Measurements from ENCODE around the gene POLDIP3. TPM values are rescaled to one million over a fixed set of nuclear protein-coding genes. Genes with fewer than 3 reads are reported as not detected.

The POLDIP3 gene
- total RNA-seq, 1 donor from 2014 or later, result 77.5 TPM

DNA sequence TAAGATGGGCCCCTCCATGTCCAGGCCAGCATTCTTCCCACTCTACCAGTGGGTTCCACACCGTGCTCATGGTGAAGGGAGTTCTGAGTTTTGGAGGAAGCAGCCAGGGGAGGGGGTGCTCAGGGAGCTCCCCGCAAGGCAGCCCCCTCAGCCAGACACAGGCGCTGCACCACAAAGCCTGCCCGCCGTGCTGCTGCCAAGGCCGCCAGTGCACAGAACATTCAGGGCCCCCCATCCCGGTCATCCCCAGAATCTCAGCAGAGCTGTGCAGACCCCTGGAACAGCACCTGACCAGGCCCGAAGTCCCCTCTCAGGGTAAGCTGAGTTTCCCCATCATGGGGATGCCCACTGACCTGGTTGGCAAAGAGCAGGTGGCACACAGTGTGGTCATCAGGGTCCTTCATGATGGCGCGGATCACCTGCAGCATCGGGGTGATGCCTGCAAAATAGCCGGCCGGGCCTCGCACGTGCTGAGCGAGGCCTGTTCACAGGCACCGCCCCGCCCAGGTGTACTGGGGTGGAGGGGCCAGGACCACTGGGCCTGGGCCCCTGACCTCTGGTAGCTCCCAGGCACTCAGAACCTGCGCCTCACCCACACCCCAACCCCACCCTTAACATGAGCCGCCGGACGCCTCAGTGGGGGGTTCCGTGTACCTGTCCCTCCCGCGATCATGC, 12.4 kb upstream of the POLDIP3 start:
- Mint-ChIP-seq H3K9me3 (no peaks in the 10 kb centered on the region), H3K4me3 (no peak overlapping the region), H3K27me3 (no peaks in the 10 kb centered on the region), H3K36me3 (ENCODE audit: low read depth) (peaks cover 60% of the 10 kb centered on the region), H3K27ac (no peak overlapping the region), H3K4me1 (peaks cover 21% of the 10 kb centered on the region)
- intact Hi-C loops (cut with micrococcal nuclease), result no loop called here
- TF ChIP-seq CTCF (IDR thresholded peaks at IDR 0.05), result no peak
- ChIA-PET POLR2A (interaction anchor here (0.5 to 1.8 kb wide), 4 partner anchors 10 to 1152 kb away, joined by 3 to 8 read pairs (median 4); no protein-coding TSS in a partner anchor), CTCF (no interaction called here)
- ATAC-seq (ENCODE audit: low read depth) (no peak), DNase-seq (no peak)

DNA sequence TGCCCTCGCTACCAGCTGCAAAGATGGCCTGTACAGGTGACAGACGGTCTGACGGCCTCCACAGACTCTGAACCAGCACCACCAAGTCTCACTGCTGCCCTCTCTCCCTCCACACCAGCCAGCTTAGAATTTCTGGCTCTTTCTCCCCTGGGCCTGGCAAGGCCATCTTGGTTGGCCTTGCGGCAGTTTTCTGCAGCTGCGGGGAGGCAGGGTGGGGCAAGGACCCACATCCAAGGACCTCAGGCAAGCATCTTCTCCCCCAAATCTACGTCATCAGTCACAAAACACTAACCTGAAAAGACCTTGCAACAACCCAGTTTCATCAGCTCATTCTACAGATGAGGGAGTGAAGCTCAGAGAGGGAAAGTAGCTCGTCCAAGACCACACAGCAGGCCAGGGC, 11.7 kb upstream of the POLDIP3 start:
- TF ChIP-seq CTCF (IDR thresholded peaks at IDR 0.05), result no peak
- DNase-seq, result no peak
- peaks cover 27% of the 10 kb centered on the region for H3K4me1 Mint-ChIP-seq
- intact Hi-C loops (cut with micrococcal nuclease), result no loop called here
- ChIA-PET POLR2A (interaction anchor here (0.5 to 1.8 kb wide), 3 partner anchors 11 to 1151 kb away, joined by 3 to 8 read pairs (median 4); no protein-coding TSS in a partner anchor), CTCF (no interaction called here)
- no peak overlapping the region for H3K4me3 Mint-ChIP-seq
- H3K9me3 Mint-ChIP-seq, result no peaks in the 10 kb centered on the region
- no peak overlapping the region for H3K27ac Mint-ChIP-seq
- H3K36me3 Mint-ChIP-seq (ENCODE audit: low read depth), result peaks cover 57% of the 10 kb centered on the region
- no peak for ATAC-seq (ENCODE audit: low read depth)
- H3K27me3 Mint-ChIP-seq, result no peaks in the 10 kb centered on the region

GRCh38 chr22:42625416-42625815, 10.7 kb upstream of the POLDIP3 start:
- Mint-ChIP-seq H3K36me3 (ENCODE audit: low read depth) (peaks cover 54% of the 10 kb centered on the region), H3K27ac (no peak overlapping the region), H3K27me3 (no peaks in the 10 kb centered on the region), H3K4me1 (peaks cover 30% of the 10 kb centered on the region), H3K9me3 (no peaks in the 10 kb centered on the region), H3K4me3 (no peak overlapping the region)
- DNase-seq (no peak), ATAC-seq (ENCODE audit: low read depth) (no peak)
- POLR2A ChIA-PET, result interaction anchor here (3.0 kb wide), 1 partner anchor 11 kb away, joined by 35 read pairs; the partner anchor contains the start of gene POLDIP3
- CTCF ChIA-PET, result interaction anchor here (0.8 kb wide), 1 partner anchor 197 kb away, joined by 3 read pairs; no protein-coding TSS in a partner anchor
- intact Hi-C loops (cut with micrococcal nuclease), result no loop called here
- TF ChIP-seq CTCF (IDR thresholded peaks at IDR 0.05), result no peak

GRCh38 chr22:42624551-42625106, 9.9 kb upstream of the POLDIP3 start:
- H3K36me3 Mint-ChIP-seq (ENCODE audit: low read depth), result peaks cover 48% of the 10 kb centered on the region
- DNase-seq (no peak), ATAC-seq (ENCODE audit: low read depth) (no peak)
- no peak overlapping the region for H3K27ac Mint-ChIP-seq
- peaks cover 30% of the 10 kb centered on the region for H3K4me1 Mint-ChIP-seq
- POLR2A ChIA-PET, result interaction anchor here (1.4 to 3.0 kb wide), 2 partner anchors 10 to 31 kb away, joined by 4 to 35 read pairs; partner anchors contain the start of gene POLDIP3
- H3K9me3 Mint-ChIP-seq, result no peaks in the 10 kb centered on the region
- H3K27me3 Mint-ChIP-seq, result no peaks in the 10 kb centered on the region
- H3K4me3 Mint-ChIP-seq, result no peak overlapping the region
- intact Hi-C loops (cut with micrococcal nuclease), result no loop called here
- CTCF ChIA-PET, result interaction anchor here (1.1 kb wide), 1 partner anchor 16 kb away, joined by 3 read pairs; the partner anchor contains the start of gene ATP5MGL
- TF ChIP-seq CTCF (IDR thresholded peaks at IDR 0.05), result no peak
